Heart left ventricle (tissue), 13 donors: ENCODE data around the gene CUBN.

Experiments used
- CTCF ChIP-seq, 12 donors: fragments of 200-600 bp; sonication (generic) in 4 of 12; IDR thresholded peaks; one replicate each; pipeline versions ENCODE4 v1.5.0 to v1.8.0; 2018 to 2022; ENCODE audit warnings: antibody characterized with exemption in 12 of 12, mild to moderate bottlenecking in 5 of 12
- POLR2A ChIP-seq, 2 donors: fragments of 450-650 bp; IDR thresholded peaks; one replicate each; pipeline ENCODE4 v1.6.1; 2017; ENCODE audit warnings: antibody characterized with exemption in 2 of 2, mild to moderate bottlenecking in 2 of 2, moderate library complexity in 2 of 2
- donor health status: ischemic (EF 13 %, LVEDD 7.1; RV severe dilation, severe dysfunction).
- donor health status: DM: no; HTN: yes; CAD: no.
- donor health status: DM: no; HTN: no; CAD: no.
- donor health status: ischemic (EF 25% LVEDD 6.9; RV normal size, moderate dysfunction).
- donor health status: ischemic (EF 25% LVEDD 5.7; RV mildly dilated, moderate dysfunction).
- donor health status: ischemic (EF 35%, LVEDD 5.7; RV mildly dilated, moderate dysfunction).
- donor health status: nonischemic (EF 11% LVEDD 7.7; RV severe dilation, severe dysfunction).
- donor health status: DM: yes; HTN: yes; CAD: no.
- donor health status: PGD.
- donor health status: ischemic (EF 29% LVEDD 5.4; RV normal size, mild dysfunction).
- donor health status: nonischemic (EF 23%, LVEDD 6.1; RV moderate dilation, normal function).

- no peak for TF ChIP-seq CTCF (IDR thresholded peaks at IDR 0.05)
- no peak for TF ChIP-seq POLR2A (IDR thresholded peaks at IDR 0.05)
Measured at GRCh38 chr10:16996530-16996964, 133.1 kb downstream of the CUBN start.
